Breast epithelium (tissue), 4 donors: ENCODE results near the gene WWTR1. TPM values are rescaled to one million over a fixed set of nuclear protein-coding genes. Genes with fewer than 3 reads are reported as not detected.

Source experiments
- DNase-seq, 2 donors: peaks; one replicate each; pipeline ENCODE4 v3.0.0-alpha.2; 2019; ENCODE audit warnings: low spot score in 2 of 2
- H3K27ac ChIP-seq, 2 donors: fragments of 200-600 bp; sonication (generic) in 1 of 2; one replicate each; pipeline ENCODE4 v1.5.1; 2016 to 2019; ENCODE audit warnings: mild to moderate bottlenecking in 1 of 2
- H3K27me3 ChIP-seq, 2 donors: fragments of 200-600 bp; sonication (generic) in 1 of 2; one replicate each; pipeline versions ENCODE4 v1.5.1 to v1.6.0; 2017 to 2019; ENCODE audit warnings: control low read depth in 1 of 2, mild to moderate bottlenecking in 1 of 2
- H3K36me3 ChIP-seq: fragments of 200-600 bp; one replicate; pipeline ENCODE4 v1.5.1; 2019
- H3K4me1 ChIP-seq, 2 donors: fragments of 200-600 bp; sonication (generic); one replicate each; pipeline ENCODE4 v1.5.1; 2016 to 2019; ENCODE audit warnings: control low read depth in 1 of 2
- H3K4me3 ChIP-seq, 3 donors: fragments of 200-600 bp; sonication (generic); 1 replicate in 2 of 3; 2 replicates in 1 of 3; pipeline ENCODE4 v1.5.1; 2016 to 2019; ENCODE audit warnings: mild to moderate bottlenecking in 3 of 3, moderate library complexity in 2 of 3
- H3K9me3 ChIP-seq, 2 donors: fragments of 200-600 bp; sonication (generic) in 1 of 2; one replicate each; pipeline ENCODE4 v1.5.1; 2016 to 2019; ENCODE audit warnings: control low read depth in 1 of 2
- POLR2A ChIP-seq: fragments of 450-650 bp; IDR thresholded peaks from one replicate; pipeline ENCODE4 v1.6.1; 2016; ENCODE audit warnings: antibody characterized with exemption, mild to moderate bottlenecking, moderate library complexity
- POLR2AphosphoS5 ChIP-seq, 3 donors: sonication (generic); formaldehyde crosslinking; IDR thresholded peaks; one replicate each; pipeline ENCODE4 v1.6.1; 2017; ENCODE audit warnings: antibody characterized with exemption in 3 of 3
- intact Hi-C: fragments of 100-400 bp; cut with DNase I; formaldehyde crosslinking; loops from one replicate; pipeline ENCODE4 v1.15.1; 2023; ENCODE audit warnings: low total_unique reads
- total RNA-seq, 3 donors: library from RNA; depleted of rRNA; stranded (reverse); fragments of >200 nt; gene quantifications; one replicate each; pipeline ENCODE4 v1.1.0, GENCODE V29; 2016
- TF ChIP-seq, protein P1 (sequence below), 3 donors: fragments of 450-650 bp; IDR thresholded peaks; one replicate each; pipeline ENCODE4 v1.5.1; 2016 to 2017; ENCODE audit warnings: antibody characterized with exemption in 3 of 3, mild to moderate bottlenecking in 3 of 3, moderate library complexity in 3 of 3

Gene WWTR1
- total RNA-seq, 3 donors from 2014 or later, result 53.6 to 98.2 (median 91.4) TPM

DNA sequence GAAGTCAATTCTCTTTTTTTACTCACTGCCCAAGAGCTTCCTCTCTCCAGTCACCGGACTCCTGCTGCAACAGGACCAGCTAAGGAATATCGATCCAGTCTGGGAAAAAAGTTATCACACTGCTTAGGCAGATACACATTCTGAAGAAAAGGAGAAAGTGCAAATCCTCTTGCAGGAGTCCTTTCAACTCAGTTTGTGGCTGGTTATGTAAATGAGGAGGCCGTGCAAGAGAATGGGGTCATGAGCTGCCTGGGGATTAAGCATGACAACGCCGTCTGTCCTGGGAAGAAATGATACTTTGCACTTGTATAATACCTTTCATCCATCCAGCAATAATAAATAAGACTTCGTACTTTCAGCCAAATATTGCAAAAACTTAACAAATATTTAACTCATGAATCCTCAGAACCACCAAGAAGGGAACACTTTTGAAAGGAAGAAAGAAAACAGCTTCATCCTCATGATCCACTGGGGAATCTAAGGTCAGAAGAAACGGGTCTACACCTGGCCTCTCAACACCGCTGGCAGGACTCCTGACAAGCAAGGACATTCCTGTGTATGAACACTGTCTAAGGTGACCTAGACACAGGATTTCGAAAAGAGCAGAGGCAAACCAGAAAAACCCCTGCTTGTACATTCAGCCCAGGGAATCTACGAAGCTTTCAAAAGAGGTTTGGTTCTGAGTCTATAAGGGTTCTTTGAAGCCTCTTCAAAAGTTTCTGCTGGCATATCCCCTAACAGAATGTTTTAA, 13.1 kb upstream of the WWTR1 start:
- Histone ChIP-seq H3K36me3 (no peaks in the 10 kb centered on the region), H3K4me3 (no peak overlapping the region), H3K9me3 (no peaks in the 10 kb centered on the region), H3K27ac (no peak overlapping the region), H3K4me1 (no peaks in the 10 kb centered on the region), H3K27me3 (no peaks in the 10 kb centered on the region)
- DNase-seq, result no peak
- no peak for TF ChIP-seq POLR2AphosphoS5 (IDR thresholded peaks at IDR 0.05)
- TF ChIP-seq, protein P1, sequence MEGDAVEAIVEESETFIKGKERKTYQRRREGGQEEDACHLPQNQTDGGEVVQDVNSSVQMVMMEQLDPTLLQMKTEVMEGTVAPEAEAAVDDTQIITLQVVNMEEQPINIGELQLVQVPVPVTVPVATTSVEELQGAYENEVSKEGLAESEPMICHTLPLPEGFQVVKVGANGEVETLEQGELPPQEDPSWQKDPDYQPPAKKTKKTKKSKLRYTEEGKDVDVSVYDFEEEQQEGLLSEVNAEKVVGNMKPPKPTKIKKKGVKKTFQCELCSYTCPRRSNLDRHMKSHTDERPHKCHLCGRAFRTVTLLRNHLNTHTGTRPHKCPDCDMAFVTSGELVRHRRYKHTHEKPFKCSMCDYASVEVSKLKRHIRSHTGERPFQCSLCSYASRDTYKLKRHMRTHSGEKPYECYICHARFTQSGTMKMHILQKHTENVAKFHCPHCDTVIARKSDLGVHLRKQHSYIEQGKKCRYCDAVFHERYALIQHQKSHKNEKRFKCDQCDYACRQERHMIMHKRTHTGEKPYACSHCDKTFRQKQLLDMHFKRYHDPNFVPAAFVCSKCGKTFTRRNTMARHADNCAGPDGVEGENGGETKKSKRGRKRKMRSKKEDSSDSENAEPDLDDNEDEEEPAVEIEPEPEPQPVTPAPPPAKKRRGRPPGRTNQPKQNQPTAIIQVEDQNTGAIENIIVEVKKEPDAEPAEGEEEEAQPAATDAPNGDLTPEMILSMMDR (IDR thresholded peaks at IDR 0.05), result no peak
- intact Hi-C loops, result no loop called here

DNA sequence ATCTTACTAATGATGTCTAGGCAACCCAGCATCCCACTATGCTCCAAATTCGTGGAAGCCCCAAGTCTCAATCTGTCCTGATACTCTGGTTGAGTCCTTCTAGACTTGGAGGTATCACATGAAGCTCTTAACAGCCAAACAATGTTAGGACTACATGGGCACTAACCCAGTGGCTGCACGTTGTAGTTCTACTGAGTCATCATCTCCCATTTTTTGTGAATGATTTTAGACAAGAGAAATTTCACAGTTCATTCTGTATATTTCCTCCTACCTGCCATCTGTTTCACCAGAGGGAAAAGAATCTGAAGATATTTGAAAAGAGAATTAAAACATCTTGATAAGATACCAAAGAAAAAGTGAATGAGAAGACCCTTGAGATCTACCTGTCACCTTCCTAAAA, 9.8 kb upstream of the WWTR1 start:
- Histone ChIP-seq H3K9me3 (no peaks in the 10 kb centered on the region), H3K27ac (no peak overlapping the region), H3K4me3 (no peak overlapping the region), H3K36me3 (no peaks in the 10 kb centered on the region), H3K27me3 (no peaks in the 10 kb centered on the region), H3K4me1 (no peaks in the 10 kb centered on the region)
- TF ChIP-seq, protein P1 (IDR thresholded peaks at IDR 0.05), result no peak
- no peak for TF ChIP-seq POLR2A
- no peak for TF ChIP-seq POLR2AphosphoS5 (IDR thresholded peaks at IDR 0.05)
- DNase-seq, result no peak
- intact Hi-C loops, result no loop called here

DNA sequence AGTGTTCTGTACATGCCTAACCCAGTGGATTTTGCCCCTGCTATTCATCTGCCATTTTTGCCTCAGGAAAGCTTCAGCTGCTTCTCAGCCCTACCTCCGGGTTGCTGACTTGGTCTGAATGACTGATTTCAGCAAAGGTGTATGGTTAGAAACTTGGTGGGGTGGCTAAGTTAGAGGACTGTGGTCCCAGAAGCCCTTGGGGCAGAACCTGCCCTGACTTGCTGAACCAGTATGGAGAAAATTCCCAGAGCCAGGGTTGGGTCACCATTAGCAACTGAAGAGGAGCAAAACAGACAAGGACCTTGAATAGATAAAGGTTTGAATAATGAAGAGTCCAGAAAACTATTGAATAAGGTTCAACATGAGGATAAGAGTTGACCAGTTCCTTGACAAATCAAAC, 6.1 kb upstream of the WWTR1 start:
- intact Hi-C loops, result no loop called here
- no peaks in the 10 kb centered on the region for H3K9me3 ChIP-seq
- TF ChIP-seq POLR2AphosphoS5 (IDR thresholded peaks at IDR 0.05) (no peak), POLR2A (no peak)
- TF ChIP-seq, protein P1 (IDR thresholded peaks at IDR 0.05), result no peak

DNA sequence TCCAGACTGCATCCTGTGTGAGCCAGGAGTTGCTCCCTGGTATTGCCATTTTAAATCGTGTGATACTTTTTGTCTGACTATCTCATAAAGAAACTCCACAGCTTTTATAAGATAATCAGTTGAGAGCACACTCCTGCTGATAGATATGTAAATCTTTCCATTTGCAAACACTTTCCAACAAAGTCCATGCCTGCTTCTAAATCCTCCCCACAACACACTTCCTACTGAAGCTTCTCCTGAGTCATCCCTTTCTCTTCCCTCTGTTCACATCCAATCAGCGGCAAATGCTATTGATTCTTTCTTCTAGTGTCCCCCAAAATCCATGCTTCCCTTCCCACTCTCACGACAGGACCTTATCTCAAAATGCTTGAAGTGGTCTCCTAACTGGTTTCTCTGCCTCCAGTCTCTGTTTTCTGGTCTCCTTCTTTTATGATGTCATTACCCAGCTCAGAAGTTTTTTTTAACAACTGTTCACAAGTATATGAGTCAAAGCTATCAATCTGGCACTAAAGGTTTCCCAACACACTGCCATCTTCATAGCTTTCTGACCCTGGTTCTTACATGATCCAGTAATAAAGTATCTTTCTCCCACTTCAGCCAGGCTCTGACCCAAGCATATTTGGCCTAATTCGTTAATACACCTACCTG, 4.5 kb upstream of the WWTR1 start:
- H3K4me3 ChIP-seq, result no peak overlapping the region
- no peaks in the 10 kb centered on the region for H3K9me3 ChIP-seq
- DNase-seq, result no peak
- no peaks in the 10 kb centered on the region for H3K4me1 ChIP-seq
- intact Hi-C loops, result no loop called here
- no peaks in the 10 kb centered on the region for H3K27me3 ChIP-seq
- H3K36me3 ChIP-seq, result no peaks in the 10 kb centered on the region
- no peak overlapping the region for H3K27ac ChIP-seq
- TF ChIP-seq POLR2A (no peak), POLR2AphosphoS5 (IDR thresholded peaks at IDR 0.05) (no peak)
- TF ChIP-seq, protein P1 (IDR thresholded peaks at IDR 0.05), result no peak

More for the DNA sequence above, 6.1 kb upstream of the WWTR1 start:
- no peak for DNase-seq
- Histone ChIP-seq H3K27me3 (no peaks in the 10 kb centered on the region), H3K27ac (no peak overlapping the region), H3K4me3 (no peak overlapping the region), H3K36me3 (no peaks in the 10 kb centered on the region), H3K4me1 (no peaks in the 10 kb centered on the region)

DNA sequence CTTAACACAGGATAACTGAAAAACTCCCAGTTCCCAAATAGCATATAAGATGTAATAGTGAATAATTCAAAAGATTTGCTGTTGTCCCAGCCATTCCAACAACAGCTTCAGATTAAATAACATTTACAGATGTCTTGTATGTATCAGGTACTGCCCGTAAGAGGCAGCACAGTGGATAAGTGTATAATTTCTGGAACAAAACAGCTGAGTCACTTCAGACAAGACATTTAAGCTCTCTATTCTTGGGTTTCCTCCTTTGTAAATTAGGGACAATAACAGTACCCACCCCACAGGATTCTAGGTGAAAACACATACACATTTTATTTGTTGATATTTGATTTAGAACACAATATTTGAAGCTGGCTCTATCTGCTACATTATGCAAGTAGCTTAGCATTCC, 2.6 kb upstream of the WWTR1 start:
- TF ChIP-seq, protein P1 (IDR thresholded peaks at IDR 0.05), result no peak
- no peak for TF ChIP-seq POLR2AphosphoS5 (IDR thresholded peaks at IDR 0.05)
- no peak for TF ChIP-seq POLR2A
- Histone ChIP-seq H3K36me3 (no peaks in the 10 kb centered on the region), H3K27ac (peak overlapping the region; percentile 32 to 99), H3K27me3 (no peaks in the 10 kb centered on the region), H3K9me3 (no peaks in the 10 kb centered on the region), H3K4me3 (no peak overlapping the region), H3K4me1 (no peaks in the 10 kb centered on the region)
- no peak for DNase-seq
- intact Hi-C loops, result no loop called here
